Measurements from ENCODE around the gene C2orf92. TPM values are rescaled to one million over a fixed set of nuclear protein-coding genes. Genes with fewer than 3 reads are reported as not detected.
"Not testable (repeated sequence)": the region's sequence is repeated elsewhere in the genome, so short reads cannot be mapped to it uniquely, and the experiment has no call there.

Gene C2orf92
- polyA plus RNA-seq, 1 donor from 2014 or later: 10.7 TPM

- no peak overlapping the region for H3K27ac ChIP-seq (ENCODE audit: low read length)
- H2AFZ ChIP-seq (ENCODE audit: low read depth, low read length): no peak overlapping the region
- H3K4me2 ChIP-seq (ENCODE audit: low read length): no peak overlapping the region
- H3F3A ChIP-seq (ENCODE audit: insufficient read depth, low read length, poor library complexity, severe bottlenecking): no peaks in the 10 kb centered on the region
- H3K9me3 ChIP-seq (ENCODE audit: low read length): no peaks in the 10 kb centered on the region
- H3K36me3 ChIP-seq (ENCODE audit: insufficient read depth, low read length): no peaks in the 10 kb centered on the region
- no peaks in the 10 kb centered on the region for H3K27me3 ChIP-seq (ENCODE audit: insufficient read depth, low read depth, low read length)
- H4K20me1 ChIP-seq (ENCODE audit: insufficient read depth): no peaks in the 10 kb centered on the region
- no peaks in the 10 kb centered on the region for H3K9me2 ChIP-seq (ENCODE audit: insufficient read depth, low read length)
- H3K79me2 ChIP-seq (replicated peaks; ENCODE audit: insufficient read depth, low read length): no peaks in the 10 kb centered on the region
- TF ChIP-seq, protein P1, sequence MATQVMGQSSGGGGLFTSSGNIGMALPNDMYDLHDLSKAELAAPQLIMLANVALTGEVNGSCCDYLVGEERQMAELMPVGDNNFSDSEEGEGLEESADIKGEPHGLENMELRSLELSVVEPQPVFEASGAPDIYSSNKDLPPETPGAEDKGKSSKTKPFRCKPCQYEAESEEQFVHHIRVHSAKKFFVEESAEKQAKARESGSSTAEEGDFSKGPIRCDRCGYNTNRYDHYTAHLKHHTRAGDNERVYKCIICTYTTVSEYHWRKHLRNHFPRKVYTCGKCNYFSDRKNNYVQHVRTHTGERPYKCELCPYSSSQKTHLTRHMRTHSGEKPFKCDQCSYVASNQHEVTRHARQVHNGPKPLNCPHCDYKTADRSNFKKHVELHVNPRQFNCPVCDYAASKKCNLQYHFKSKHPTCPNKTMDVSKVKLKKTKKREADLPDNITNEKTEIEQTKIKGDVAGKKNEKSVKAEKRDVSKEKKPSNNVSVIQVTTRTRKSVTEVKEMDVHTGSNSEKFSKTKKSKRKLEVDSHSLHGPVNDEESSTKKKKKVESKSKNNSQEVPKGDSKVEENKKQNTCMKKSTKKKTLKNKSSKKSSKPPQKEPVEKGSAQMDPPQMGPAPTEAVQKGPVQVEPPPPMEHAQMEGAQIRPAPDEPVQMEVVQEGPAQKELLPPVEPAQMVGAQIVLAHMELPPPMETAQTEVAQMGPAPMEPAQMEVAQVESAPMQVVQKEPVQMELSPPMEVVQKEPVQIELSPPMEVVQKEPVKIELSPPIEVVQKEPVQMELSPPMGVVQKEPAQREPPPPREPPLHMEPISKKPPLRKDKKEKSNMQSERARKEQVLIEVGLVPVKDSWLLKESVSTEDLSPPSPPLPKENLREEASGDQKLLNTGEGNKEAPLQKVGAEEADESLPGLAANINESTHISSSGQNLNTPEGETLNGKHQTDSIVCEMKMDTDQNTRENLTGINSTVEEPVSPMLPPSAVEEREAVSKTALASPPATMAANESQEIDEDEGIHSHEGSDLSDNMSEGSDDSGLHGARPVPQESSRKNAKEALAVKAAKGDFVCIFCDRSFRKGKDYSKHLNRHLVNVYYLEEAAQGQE (IDR thresholded peaks at IDR 0.05; ENCODE audit: borderline replicate concordance): no peak
- no peak for TF ChIP-seq TAF1 (IDR thresholded peaks at IDR 0.05; ENCODE audit: low read depth)
- no peak for TF ChIP-seq EZH2 (IDR thresholded peaks at IDR 0.05; ENCODE audit: borderline replicate concordance, insufficient read depth, low read length, poor library complexity, severe bottlenecking)
- TF ChIP-seq EP300 (conservative IDR thresholded peaks at IDR 0.05; ENCODE audit: poor library complexity, severe bottlenecking): no peak
- TF ChIP-seq POLR2AphosphoS5 (IDR thresholded peaks at IDR 0.05): no peak
- no peak for TF ChIP-seq CTCF (IDR thresholded peaks at IDR 0.05; ENCODE audit: poor library complexity, severe bottlenecking)
- no peak for TF ChIP-seq MXI1 (conservative IDR thresholded peaks at IDR 0.05; ENCODE audit: poor library complexity, severe bottlenecking)
- no peak for TF ChIP-seq RAD21 (conservative IDR thresholded peaks at IDR 0.05)
- TF ChIP-seq SMC3 (conservative IDR thresholded peaks at IDR 0.05; ENCODE audit: poor library complexity): no peak
- H3K4me3 ChIP-seq (ENCODE audit: low read length): no peak overlapping the region
- H3K9ac ChIP-seq (ENCODE audit: low read length): no peak overlapping the region
These were observed 8.8 kb downstream of the C2orf92 start for GRCh38 chr2:97678298-97678697.

DNA sequence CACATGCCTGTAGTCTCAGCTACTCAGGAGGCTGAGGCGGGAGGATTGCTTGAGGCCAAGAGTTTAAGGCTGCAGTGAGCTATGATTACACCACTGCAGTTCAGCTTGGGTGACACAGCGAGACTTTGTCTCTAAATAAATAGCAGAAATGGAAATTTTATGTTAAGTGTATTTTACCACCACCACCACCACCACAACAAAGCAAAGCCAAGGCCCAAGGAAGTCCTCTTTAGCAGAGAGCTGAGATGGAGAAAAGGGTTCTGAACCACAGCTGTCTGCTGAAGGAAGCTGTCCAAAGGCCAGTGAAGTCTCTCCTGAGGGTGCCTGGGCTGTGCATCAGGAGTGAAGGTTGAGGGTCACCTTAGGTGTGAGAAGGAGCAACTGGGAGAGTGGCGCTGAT, 17.7 kb downstream of the C2orf92 start:
- H3F3A ChIP-seq (ENCODE audit: insufficient read depth, low read length, poor library complexity, severe bottlenecking); H3K9me3 ChIP-seq (ENCODE audit: low read length); H4K20me1 ChIP-seq (ENCODE audit: insufficient read depth); H3K36me3 ChIP-seq (ENCODE audit: insufficient read depth, low read length); H3K9me2 ChIP-seq (ENCODE audit: insufficient read depth, low read length); H3K27ac ChIP-seq (ENCODE audit: low read length); H3K4me3 ChIP-seq (ENCODE audit: low read length); H2AFZ ChIP-seq (ENCODE audit: low read depth, low read length); H3K27me3 ChIP-seq (ENCODE audit: insufficient read depth, low read depth, low read length); H3K4me2 ChIP-seq (ENCODE audit: low read length); H3K9ac ChIP-seq (ENCODE audit: low read length); H3K79me2 ChIP-seq (replicated peaks; ENCODE audit: insufficient read depth, low read length): not testable (repeated sequence)
